GM12892 (cell line): ENCODE results near the gene TMEM143.
"Not testable (repeated sequence)": the region's sequence is repeated elsewhere in the genome, so short reads cannot be mapped to it uniquely, and the experiment has no call there.

Experiments
- DNase-seq: peaks from one replicate; pipeline ENCODE4 v3.0.0; 2011; ENCODE audit not compliant: insufficient read length
- FAIRE-seq: peaks from 2 replicates; lab custom pipeline; 2011; peaks lifted over from hg19 to GRCh38; lab: Jason Lieb, UNC
- POLR2A ChIP-seq: IDR thresholded peaks from 2 replicates; pipeline ENCODE4 v1.6.1; 2011; ENCODE audit warnings: low read depth, low read length, control low read depth
- POLR2AphosphoS5 ChIP-seq: IDR thresholded peaks from 2 replicates; pipeline ENCODE4 v1.6.1; 2011; ENCODE audit warnings: low read depth, low read length, control low read depth
- TAF1 ChIP-seq: IDR thresholded peaks from 2 replicates; pipeline ENCODE4 v1.6.1; 2011; ENCODE audit warnings: low read depth, mild to moderate bottlenecking, control low read depth, low read length, borderline replicate concordance

Gene TMEM143

DNA sequence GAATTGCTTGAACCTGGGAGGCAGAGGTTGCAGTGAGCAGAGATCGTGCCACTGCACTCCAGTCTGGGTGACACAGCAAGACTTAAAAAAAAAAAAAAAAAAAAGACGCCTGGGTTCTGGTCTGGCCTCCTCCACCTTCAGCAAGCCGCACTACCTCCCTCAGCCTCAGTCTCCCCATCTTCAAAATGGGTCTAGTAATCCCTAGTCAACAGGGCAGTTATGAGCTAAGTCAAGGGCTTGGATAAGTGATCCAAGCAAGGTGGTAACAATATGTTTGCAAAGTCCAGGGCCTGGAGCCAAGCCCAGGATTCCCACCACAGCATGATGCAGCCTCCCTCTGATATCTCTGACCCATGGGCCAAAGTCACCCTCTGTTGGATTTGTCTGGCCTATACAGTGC is 23.2 kb upstream of the TMEM143 start:
- DNase-seq (no peak), FAIRE-seq (no peak)
- TF ChIP-seq POLR2AphosphoS5 (no peak), TAF1 (no peak), POLR2A (no peak)

DNA sequence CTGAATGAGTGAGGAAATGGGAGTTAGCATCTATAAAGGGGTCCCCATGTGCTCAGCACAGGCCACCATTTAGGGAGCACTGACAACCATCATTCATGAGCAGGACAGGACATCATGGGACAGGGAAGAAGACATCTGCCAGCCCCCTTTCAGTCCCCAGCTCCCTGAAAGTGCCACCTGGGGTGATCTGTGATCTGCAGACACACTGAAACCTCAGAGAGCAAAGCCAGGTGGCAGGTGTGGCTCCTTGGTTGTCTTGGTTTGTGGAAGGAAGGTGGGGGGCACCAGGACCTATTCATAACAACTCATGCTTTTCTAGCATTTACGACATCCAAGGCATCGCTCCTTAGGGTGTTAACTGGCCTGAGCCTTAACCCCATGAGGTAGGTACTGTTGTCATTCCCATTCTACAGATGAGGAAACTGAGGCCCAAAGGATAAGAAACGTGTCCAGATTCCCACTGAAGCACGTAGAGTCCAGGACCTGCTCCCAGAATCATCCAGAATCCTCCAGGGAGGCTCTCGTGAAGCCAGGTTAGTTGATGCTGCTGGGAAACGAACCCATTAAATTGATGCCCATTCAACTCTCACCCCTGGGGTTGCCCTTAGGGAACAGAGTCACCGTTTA is 21.8 kb upstream of the TMEM143 start:
- no peak for FAIRE-seq
- TF ChIP-seq POLR2A: no peak
- no peak for TF ChIP-seq TAF1
- no peak for TF ChIP-seq POLR2AphosphoS5
- DNase-seq: no peak

DNA sequence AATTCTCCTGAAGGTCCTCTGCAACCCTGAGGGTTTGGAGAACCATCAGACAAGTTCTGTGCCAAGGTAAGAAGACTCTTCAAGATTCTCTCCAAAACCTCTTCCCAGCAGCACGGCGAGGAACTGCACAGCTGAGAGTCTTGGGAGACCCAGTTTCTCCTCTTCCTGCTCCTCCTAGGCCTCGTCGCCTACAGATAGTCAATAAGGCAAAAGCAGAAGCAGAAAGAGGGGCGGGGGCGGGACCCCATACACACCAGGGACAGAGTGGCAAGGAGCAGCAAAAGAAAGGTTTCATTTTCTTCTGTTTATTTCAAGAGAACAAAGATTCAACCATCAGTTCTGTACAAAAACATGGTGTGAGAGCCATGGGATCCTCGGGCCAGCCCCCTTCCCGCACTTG is 18.5 kb upstream of the TMEM143 start:
- TF ChIP-seq POLR2A: no peak
- no peak for TF ChIP-seq POLR2AphosphoS5
- TF ChIP-seq TAF1: no peak

DNA sequence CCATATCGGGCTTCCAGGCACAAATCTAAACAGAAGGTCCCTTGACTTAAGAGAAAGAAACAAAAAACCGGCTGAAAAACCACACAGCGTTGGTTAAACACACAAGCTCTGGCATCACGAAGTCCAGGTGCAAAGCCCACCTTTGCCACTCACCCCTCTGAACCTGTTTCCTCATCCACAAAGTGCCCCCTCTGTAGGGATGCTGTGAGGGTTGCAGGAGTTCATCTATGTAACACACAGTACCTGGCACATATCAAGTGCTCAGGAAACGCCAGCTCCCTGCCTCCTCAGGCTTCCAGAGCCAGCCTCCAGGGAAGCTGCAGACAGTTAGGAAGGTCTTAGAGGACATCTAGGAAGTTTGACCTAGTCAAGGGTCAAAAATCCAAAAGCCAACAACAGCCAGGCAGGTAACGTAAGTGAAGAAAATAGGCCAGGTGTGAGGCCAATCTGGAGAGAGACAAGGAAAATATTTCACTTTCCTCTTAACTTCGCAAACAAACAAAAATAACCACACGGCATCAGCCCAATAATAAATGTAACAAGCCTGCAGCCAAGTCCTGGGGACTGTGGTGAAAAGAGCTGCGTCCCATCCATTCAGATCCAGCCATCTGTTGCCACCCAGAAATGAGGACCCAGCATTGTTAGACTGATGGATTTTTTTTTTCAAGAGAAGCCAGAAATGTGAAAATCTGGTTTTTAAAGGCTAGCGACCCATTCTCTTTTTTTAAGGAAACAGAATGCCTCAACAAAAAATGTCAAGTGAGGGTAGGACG is 17.6 kb upstream of the TMEM143 start:
- no peak for FAIRE-seq
- TF ChIP-seq POLR2A (no peak), TAF1 (no peak), POLR2AphosphoS5 (no peak)
- DNase-seq: no peak

More for the DNA sequence above, 18.5 kb upstream of the TMEM143 start:
- FAIRE-seq (no peak), DNase-seq (no peak)

DNA sequence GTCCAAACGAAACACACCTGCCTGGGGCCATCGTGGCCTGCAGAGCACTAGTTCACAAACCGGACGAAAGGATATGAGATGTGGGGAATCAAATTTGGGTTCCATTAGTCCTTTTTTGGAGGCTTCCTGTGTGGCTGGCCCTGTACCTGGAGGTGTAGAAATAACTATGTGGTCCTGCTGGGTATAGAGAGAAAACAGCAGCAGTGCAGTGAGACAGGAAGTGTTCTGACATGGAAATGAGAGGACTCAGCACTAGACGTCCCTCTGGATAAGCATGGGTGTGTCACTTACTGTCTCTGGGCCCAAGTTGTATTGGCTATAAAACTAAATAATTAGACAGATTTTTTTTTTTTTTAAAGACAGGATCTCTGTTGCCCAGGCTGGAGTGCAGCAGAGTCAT is 15.3 kb upstream of the TMEM143 start:
- DNase-seq: no peak
- TF ChIP-seq POLR2AphosphoS5: no peak
- FAIRE-seq: no peak

DNA sequence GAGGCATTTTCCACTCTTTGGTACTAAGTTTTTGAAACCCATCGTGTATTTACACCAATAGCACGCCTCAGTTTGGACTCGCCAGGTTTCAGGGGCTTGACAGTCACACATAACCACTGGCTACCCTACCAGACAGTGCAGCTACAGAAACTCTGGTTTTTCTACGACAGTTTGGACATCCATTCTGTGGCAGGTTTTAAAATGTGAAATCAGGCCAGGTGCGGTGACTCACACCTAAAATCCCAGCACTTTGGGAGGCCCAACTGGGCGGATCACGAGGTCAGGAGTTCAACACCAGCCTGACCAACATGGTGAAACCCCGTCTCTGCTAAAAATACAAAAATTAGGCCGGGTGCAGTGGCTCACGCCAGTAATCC is 14.4 kb upstream of the TMEM143 start:
- no peak for TF ChIP-seq TAF1
- no peak for TF ChIP-seq POLR2AphosphoS5
- no peak for TF ChIP-seq POLR2A
- DNase-seq (no peak), FAIRE-seq (no peak)

DNA sequence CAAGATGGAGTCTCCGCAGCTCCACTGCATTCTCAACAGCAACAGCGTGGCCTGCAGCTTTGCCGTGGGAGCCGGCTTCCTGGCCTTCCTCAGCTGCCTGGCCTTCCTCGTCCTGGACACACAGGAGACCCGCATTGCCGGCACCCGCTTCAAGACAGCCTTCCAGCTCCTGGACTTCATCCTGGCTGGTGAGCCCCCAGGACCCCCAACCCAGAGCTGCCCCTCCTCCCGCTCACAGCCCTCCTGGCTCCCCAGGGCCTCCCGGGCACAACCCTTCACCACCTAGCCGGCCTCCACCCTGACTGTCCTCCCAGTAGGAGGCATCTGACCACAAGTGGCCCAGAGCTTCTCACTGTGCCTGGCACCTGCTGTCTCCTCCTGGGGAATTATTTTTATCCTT is 9.8 kb upstream of the TMEM143 start:
- TF ChIP-seq POLR2AphosphoS5 (no peak), TAF1 (no peak), POLR2A (no peak)
- DNase-seq: no peak
- no peak for FAIRE-seq

DNA sequence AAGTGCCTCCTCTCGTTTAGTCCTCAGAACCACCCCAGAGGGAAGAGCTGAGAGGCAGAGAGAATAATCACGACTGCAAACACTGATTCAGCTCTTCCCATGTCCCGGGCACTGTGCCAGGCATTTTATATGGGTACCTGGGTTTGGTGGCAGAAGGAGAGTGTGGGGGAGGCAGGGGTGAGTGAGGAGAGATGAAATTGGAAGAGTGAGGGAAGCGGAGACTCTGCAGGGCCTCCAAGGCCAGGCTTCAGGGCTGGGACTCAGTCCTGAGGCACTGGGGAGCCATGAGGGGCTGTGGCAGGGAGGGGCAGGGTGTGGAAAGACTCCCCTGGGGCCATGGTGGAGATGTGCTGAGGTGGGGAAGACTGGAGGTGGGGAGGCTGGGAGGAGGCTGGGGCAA is 9.2 kb upstream of the TMEM143 start:
- TF ChIP-seq POLR2A: no peak
- TF ChIP-seq TAF1: no peak
- TF ChIP-seq POLR2AphosphoS5: no peak
- FAIRE-seq: no peak
- no peak for DNase-seq

DNA sequence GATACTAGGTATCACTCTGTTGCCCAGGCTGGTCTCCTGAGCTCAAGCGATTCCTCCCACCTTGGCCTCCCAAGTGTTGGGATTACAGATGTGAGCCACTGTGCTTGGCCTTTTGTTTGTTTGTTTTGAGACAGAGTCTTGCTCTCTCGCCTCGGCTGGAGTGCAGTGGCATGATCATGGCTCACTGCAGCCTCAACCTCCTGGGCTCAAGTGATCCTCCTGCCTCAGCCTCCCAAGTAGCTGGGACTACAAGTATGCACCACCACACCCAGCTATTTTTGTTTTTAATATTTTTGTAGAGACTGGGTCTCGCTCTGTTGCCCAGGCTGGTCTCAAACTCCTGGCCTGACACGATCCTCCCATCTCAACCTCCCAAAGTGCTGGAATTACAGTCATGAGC is 8.0 kb upstream of the TMEM143 start:
- FAIRE-seq, DNase-seq: not testable (repeated sequence)

DNA sequence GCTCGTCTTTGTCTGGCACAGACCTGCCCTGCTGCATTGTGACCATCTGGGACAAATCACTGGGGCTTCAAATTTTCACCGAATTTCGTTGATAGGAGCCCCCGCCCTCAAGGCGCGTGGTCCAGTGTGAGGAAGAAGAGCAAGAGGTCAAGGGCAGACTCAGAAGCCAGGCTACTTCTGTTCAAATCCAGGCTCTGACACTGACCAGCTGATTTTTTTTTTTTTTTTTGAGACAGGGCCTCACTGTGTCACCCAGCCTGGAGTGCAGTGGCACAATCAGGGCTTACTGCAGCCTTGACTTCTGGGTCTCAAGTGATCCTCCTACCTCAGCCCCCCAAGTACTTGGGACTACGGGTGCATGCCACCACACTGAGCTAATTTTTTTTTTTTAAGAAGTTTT is 7.6 kb upstream of the TMEM143 start:
- FAIRE-seq: no peak
- TF ChIP-seq POLR2A (no peak), POLR2AphosphoS5 (no peak), TAF1 (no peak)
- no peak for DNase-seq

DNA sequence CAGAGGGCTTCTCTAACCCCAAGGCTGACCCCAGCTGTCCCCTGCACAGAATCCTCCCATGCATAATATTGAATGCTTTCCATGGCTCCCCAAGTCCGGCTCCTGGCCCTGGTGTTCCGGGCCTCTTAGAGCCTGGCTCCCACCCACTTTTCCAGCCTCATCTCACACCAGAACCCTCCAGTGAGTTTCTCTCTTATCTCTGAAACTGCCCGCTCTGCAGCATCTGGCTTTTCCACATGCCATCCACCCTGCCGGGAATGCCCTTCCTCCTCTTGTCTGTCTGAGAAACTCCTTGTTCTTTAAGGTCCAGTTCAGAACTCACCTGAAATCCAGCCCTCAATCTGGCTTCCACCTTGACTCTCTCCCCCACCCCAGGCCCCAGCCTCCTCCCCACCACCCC is 7.2 kb upstream of the TMEM143 start:
- TF ChIP-seq POLR2AphosphoS5: no peak
- TF ChIP-seq POLR2A: no peak
- no peak for TF ChIP-seq TAF1
- FAIRE-seq: no peak
- no peak for DNase-seq

DNA sequence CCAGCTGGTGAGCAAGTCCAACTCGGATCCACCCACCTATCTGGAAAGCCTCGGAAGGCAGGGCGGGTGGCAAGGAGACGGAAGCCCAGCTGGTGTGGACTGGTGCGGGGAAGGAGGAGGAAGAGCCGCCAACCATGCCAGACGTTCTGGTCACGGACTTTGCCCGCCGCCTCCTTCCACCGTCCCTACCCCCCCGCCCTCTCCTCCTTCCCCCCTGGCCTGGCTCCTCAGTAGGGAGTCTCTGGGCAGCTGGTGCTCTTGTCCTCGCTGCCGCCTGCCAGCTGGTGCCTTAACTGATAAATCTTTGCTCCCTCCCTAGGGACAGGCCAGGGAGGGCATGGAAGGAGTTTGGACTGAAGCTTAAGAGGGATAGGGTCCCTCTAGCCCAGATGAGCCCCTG is 5.2 kb upstream of the TMEM143 start:
- no peak for DNase-seq
- no peak for FAIRE-seq
- TF ChIP-seq TAF1 (no peak), POLR2A (no peak), POLR2AphosphoS5 (no peak)
